HepG2 (cell line): ENCODE data around the gene RASSF7. TPM values are rescaled to one million over a fixed set of nuclear protein-coding genes. Genes with fewer than 3 reads are reported as not detected.

Experiments used
- CHD4 ChIP-seq: fragments of 200-600 bp; sonication (generic); IDR thresholded peaks from 2 replicates; pipeline ENCODE4 v1.7.0; 2017; ENCODE audit warnings: mild to moderate bottlenecking, low read length, borderline replicate concordance
- GZF1 ChIP-seq: sonication (generic); formaldehyde crosslinking; IDR thresholded peaks from 2 replicates; pipeline ENCODE4 v1.5.1; 2020; ENCODE audit warnings: mild to moderate bottlenecking, missing genetic modification reagents
- KLF15 ChIP-seq: sonication (generic); formaldehyde crosslinking; IDR thresholded peaks from 2 replicates; pipeline ENCODE4 v1.8.1; 2023; ENCODE audit warnings: borderline replicate concordance, mild to moderate bottlenecking, inconsistent platforms, missing genetic modification reagents, mixed read lengths
- NFIB ChIP-seq: sonication (generic); formaldehyde crosslinking; IDR thresholded peaks from 2 replicates; pipeline ENCODE4 v1.9.0; 2021; ENCODE audit warnings: missing genetic modification reagents, mild to moderate bottlenecking, borderline replicate concordance
- PHB2 ChIP-seq: fragments of 450-650 bp; IDR thresholded peaks from 2 replicates; pipeline ENCODE4 v1.6.1; 2018; ENCODE audit not compliant: partially characterized antibody
- SUZ12 ChIP-seq: fragments of 150-350 bp; IDR thresholded peaks from 2 replicates; pipeline ENCODE4 v1.6.1; 2014; ENCODE audit warnings: low read depth, low read length
- TARDBP ChIP-seq: sonication (generic); formaldehyde crosslinking; IDR thresholded peaks from 2 replicates; pipeline ENCODE4 v1.8.0; 2022; ENCODE audit warnings: mild to moderate bottlenecking, missing genetic modification reagents
- TFE3 ChIP-seq: IDR thresholded peaks from 2 replicates; pipeline ENCODE4 v1.6.1; 2016
- ZBTB25 ChIP-seq: IDR thresholded peaks from 2 replicates; pipeline ENCODE4 v1.6.1; 2018; ENCODE audit warnings: missing genetic modification reagents
- ZC3H4 ChIP-seq: sonication (generic); formaldehyde crosslinking; IDR thresholded peaks from 2 replicates; pipeline ENCODE4 v1.4.0; 2020; ENCODE audit warnings: missing genetic modification reagents, borderline replicate concordance
- ZMAT3 ChIP-seq: sonication (generic); formaldehyde crosslinking; conservative IDR thresholded peaks from 2 replicates; pipeline ENCODE4 v1.7.0; 2021; ENCODE audit warnings: missing genetic modification reagents
- ZNF230 ChIP-seq: sonication (generic); formaldehyde crosslinking; IDR thresholded peaks from 2 replicates; pipeline ENCODE4 v1.4.0; 2020; ENCODE audit warnings: mild to moderate bottlenecking, missing genetic modification reagents
- ZNF232 ChIP-seq: sonication (generic); formaldehyde crosslinking; IDR thresholded peaks from 2 replicates; pipeline ENCODE4 v1.4.0; 2020; ENCODE audit warnings: missing genetic modification reagents, borderline replicate concordance
- ZNF777 ChIP-seq: sonication (generic); formaldehyde crosslinking; IDR thresholded peaks from 2 replicates; pipeline ENCODE4 v1.4.0; 2020; ENCODE audit warnings: missing genetic modification reagents
- polyA plus RNA-seq, 8 experiments: library from polyadenylated mRNA; depleted of rRNA in 3 of 8; stranded (reverse) in 7 of 8; unstranded in 1 of 8; fragments of >200 nt; fragmentation: Illumina TruSeq in 4 of 8; extraction: Trizol in 4 of 8; gene quantifications; 2 replicates each; pipeline versions ENCODE4 v1.2.1 to v1.2.3, GENCODE V29; 2011 to 2016; ENCODE audit warnings: low read depth in 4 of 8, missing spikeins in 1 of 8, mixed read lengths in 1 of 8; ENCODE audit not compliant: insufficient read depth in 1 of 8
- total RNA-seq, 5 experiments: library from RNA; depleted of rRNA; stranded (reverse); fragments of >200 nt; fragmentation: Illumina TruSeq; extraction: Trizol; gene quantifications; 2 replicates each; pipeline ENCODE4 v1.2.3, GENCODE V29; 2016; ENCODE audit warnings: low read depth in 1 of 5
- TF ChIP-seq, protein P1 (sequence below): sonication (generic); formaldehyde crosslinking; IDR thresholded peaks from 2 replicates; pipeline ENCODE4 v1.5.1; 2020; ENCODE audit warnings: mild to moderate bottlenecking, missing genetic modification reagents, moderate library complexity
- TF ChIP-seq, protein P2 (sequence below): IDR thresholded peaks from 2 replicates; pipeline ENCODE4 v1.6.1; 2016; ENCODE audit warnings: missing compliant biosample characterization, missing genetic modification reagents, borderline replicate concordance
- TF ChIP-seq, protein P3 (sequence below), 2 experiments: IDR thresholded peaks; 2 replicates each; pipeline ENCODE4 v1.6.1; 2011 to 2012; ENCODE audit warnings: low read length in 2 of 2, borderline replicate concordance in 1 of 2, low read depth in 1 of 2, mild to moderate bottlenecking in 1 of 2, moderate library complexity in 1 of 2

Gene RASSF7
- total and polyA plus RNA-seq, 2 of the 13 experiments (the other 11 are each of a cell fraction or from before 2014, with no cell fraction given): 20.2 to 28.6 TPM

- TF ChIP-seq ZBTB25 (CRISPR knock-in tag): peak; percentile 30; the same call in 1 of the 2 replicates
- TF ChIP-seq CHD4: no peak; the same call in 1 of the 2 replicates
- TF ChIP-seq, protein P1, sequence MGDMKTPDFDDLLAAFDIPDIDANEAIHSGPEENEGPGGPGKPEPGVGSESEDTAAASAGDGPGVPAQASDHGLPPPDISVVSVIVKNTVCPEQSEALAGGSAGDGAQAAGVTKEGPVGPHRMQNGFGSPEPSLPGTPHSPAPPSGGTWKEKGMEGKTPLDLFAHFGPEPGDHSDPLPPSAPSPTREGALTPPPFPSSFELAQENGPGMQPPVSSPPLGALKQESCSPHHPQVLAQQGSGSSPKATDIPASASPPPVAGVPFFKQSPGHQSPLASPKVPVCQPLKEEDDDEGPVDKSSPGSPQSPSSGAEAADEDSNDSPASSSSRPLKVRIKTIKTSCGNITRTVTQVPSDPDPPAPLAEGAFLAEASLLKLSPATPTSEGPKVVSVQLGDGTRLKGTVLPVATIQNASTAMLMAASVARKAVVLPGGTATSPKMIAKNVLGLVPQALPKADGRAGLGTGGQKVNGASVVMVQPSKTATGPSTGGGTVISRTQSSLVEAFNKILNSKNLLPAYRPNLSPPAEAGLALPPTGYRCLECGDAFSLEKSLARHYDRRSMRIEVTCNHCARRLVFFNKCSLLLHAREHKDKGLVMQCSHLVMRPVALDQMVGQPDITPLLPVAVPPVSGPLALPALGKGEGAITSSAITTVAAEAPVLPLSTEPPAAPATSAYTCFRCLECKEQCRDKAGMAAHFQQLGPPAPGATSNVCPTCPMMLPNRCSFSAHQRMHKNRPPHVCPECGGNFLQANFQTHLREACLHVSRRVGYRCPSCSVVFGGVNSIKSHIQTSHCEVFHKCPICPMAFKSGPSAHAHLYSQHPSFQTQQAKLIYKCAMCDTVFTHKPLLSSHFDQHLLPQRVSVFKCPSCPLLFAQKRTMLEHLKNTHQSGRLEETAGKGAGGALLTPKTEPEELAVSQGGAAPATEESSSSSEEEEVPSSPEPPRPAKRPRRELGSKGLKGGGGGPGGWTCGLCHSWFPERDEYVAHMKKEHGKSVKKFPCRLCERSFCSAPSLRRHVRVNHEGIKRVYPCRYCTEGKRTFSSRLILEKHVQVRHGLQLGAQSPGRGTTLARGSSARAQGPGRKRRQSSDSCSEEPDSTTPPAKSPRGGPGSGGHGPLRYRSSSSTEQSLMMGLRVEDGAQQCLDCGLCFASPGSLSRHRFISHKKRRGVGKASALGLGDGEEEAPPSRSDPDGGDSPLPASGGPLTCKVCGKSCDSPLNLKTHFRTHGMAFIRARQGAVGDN (CRISPR knock-in tag): peak; percentile 90
- no peak for TF ChIP-seq GZF1
- TF ChIP-seq ZC3H4 (CRISPR knock-in tag): no peak
- TF ChIP-seq PHB2: no peak
- TF ChIP-seq, protein P2, sequence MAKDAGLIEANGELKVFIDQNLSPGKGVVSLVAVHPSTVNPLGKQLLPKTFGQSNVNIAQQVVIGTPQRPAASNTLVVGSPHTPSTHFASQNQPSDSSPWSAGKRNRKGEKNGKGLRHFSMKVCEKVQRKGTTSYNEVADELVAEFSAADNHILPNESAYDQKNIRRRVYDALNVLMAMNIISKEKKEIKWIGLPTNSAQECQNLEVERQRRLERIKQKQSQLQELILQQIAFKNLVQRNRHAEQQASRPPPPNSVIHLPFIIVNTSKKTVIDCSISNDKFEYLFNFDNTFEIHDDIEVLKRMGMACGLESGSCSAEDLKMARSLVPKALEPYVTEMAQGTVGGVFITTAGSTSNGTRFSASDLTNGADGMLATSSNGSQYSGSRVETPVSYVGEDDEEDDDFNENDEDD: peak; percentile 68
- 0 out of 2 replicates have a peak, but pooled peaks have one; percentile 57 for TF ChIP-seq ZMAT3 (CRISPR knock-in tag)
- TF ChIP-seq, protein P3, sequence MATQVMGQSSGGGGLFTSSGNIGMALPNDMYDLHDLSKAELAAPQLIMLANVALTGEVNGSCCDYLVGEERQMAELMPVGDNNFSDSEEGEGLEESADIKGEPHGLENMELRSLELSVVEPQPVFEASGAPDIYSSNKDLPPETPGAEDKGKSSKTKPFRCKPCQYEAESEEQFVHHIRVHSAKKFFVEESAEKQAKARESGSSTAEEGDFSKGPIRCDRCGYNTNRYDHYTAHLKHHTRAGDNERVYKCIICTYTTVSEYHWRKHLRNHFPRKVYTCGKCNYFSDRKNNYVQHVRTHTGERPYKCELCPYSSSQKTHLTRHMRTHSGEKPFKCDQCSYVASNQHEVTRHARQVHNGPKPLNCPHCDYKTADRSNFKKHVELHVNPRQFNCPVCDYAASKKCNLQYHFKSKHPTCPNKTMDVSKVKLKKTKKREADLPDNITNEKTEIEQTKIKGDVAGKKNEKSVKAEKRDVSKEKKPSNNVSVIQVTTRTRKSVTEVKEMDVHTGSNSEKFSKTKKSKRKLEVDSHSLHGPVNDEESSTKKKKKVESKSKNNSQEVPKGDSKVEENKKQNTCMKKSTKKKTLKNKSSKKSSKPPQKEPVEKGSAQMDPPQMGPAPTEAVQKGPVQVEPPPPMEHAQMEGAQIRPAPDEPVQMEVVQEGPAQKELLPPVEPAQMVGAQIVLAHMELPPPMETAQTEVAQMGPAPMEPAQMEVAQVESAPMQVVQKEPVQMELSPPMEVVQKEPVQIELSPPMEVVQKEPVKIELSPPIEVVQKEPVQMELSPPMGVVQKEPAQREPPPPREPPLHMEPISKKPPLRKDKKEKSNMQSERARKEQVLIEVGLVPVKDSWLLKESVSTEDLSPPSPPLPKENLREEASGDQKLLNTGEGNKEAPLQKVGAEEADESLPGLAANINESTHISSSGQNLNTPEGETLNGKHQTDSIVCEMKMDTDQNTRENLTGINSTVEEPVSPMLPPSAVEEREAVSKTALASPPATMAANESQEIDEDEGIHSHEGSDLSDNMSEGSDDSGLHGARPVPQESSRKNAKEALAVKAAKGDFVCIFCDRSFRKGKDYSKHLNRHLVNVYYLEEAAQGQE (IDR thresholded peaks at IDR 0.05; ENCODE audit: borderline replicate concordance in 1 of 2, low read depth in 1 of 2, low read length in 2 of 2): no peak
- TF ChIP-seq ZNF230: no peak
- TF ChIP-seq TFE3 (CRISPR knock-in tag): no peak; the same call in 1 of the 2 replicates
- TF ChIP-seq ZNF232 (CRISPR knock-in tag): no peak
- TF ChIP-seq SUZ12: no peak
- TF ChIP-seq TARDBP (CRISPR knock-in tag): peak; percentile 67
- no peak for TF ChIP-seq KLF15 (CRISPR knock-in tag)
- no peak for TF ChIP-seq NFIB
- peak; percentile 82 for TF ChIP-seq ZNF777 (CRISPR knock-in tag)
These were observed 42.1 kb upstream of the RASSF7 start (continued) for GRCh38 chr11:518463-519202.
